Measurements from ENCODE around the gene ZBTB42.

The ZBTB42 gene
- 4.3 to 7.9 (median 6.4) reads per million in 4 donors for total RNA-seq

GRCh38 chr14:104800771-104801519, at the start of gene ZBTB42:
TSS of gene ZBTB42 (plus strand) at chr14:104801101. CDS start at chr14:104801198, 97 bp downstream.
- peak; percentile 57 to 75 (median 65) for DNase-seq

GRCh38 chr14:104751539-104752422, 49.1 kb upstream of the ZBTB42 start:
- DNase-seq, result no peak

- DNase-seq, result no peak
Observed at GRCh38 chr14:104752423-104752734, 48.5 kb upstream of the ZBTB42 start.

- peak; percentile 99 to 100 (median 99) for DNase-seq
Observed at GRCh38 chr14:104752735-104753527, 48.0 kb upstream of the ZBTB42 start, which contains the start of gene SIVA1. TSS of gene SIVA1 (plus strand) at chr14:104753147. CDS start at chr14:104753202, 55 bp downstream.

GRCh38 chr14:104753528-104754212, 47.2 kb upstream of the ZBTB42 start:
- DNase-seq, result no peak

- DNase-seq, result no peak
Observed at GRCh38 chr14:104754213-104754851, 46.6 kb upstream of the ZBTB42 start.

- DNase-seq, result no peak
Observed at GRCh38 chr14:104755621-104756020, 45.3 kb upstream of the ZBTB42 start.

GRCh38 chr14:104756477-104757237, 44.2 kb upstream of the ZBTB42 start:
- no peak for DNase-seq

GRCh38 chr14:104757238-104757585, 43.7 kb upstream of the ZBTB42 start:
- DNase-seq, result no peak

GRCh38 chr14:104757681-104758392, 43.1 kb upstream of the ZBTB42 start:
- no peak for DNase-seq

- DNase-seq, result no peak
Observed at GRCh38 chr14:104758981-104759969, 41.6 kb upstream of the ZBTB42 start.

- DNase-seq, result no peak
Observed at GRCh38 chr14:104765517-104765916, 35.4 kb upstream of the ZBTB42 start.

- no peak for DNase-seq
Observed at GRCh38 chr14:104766256-104766862, 34.5 kb upstream of the ZBTB42 start.

- DNase-seq, result no peak
Observed at GRCh38 chr14:104766863-104767633, 33.9 kb upstream of the ZBTB42 start.

- DNase-seq, result no peak
Observed at GRCh38 chr14:104767634-104767918, 33.3 kb upstream of the ZBTB42 start.

GRCh38 chr14:104768437-104769323, 32.2 kb upstream of the ZBTB42 start:
- DNase-seq, result peak; percentile 73 to 88 (median 81)
